K562 treated with DMSO at 1 percent for 4 hours (cell line): Measurements from ENCODE around the gene CERKL. TPM values are rescaled to one million over a fixed set of nuclear protein-coding genes. Genes with fewer than 3 reads are reported as not detected.

ENCODE experiments used
- total RNA-seq: library from RNA; unstranded; fragments of 300-600 nt; gene quantifications from 2 replicates; pipeline ENCODE4 v1.2.3, GENCODE V29; 2022; ENCODE audit not compliant: insufficient read depth

The CERKL gene
- not detected in 2 replicates for total RNA-seq

DNA sequence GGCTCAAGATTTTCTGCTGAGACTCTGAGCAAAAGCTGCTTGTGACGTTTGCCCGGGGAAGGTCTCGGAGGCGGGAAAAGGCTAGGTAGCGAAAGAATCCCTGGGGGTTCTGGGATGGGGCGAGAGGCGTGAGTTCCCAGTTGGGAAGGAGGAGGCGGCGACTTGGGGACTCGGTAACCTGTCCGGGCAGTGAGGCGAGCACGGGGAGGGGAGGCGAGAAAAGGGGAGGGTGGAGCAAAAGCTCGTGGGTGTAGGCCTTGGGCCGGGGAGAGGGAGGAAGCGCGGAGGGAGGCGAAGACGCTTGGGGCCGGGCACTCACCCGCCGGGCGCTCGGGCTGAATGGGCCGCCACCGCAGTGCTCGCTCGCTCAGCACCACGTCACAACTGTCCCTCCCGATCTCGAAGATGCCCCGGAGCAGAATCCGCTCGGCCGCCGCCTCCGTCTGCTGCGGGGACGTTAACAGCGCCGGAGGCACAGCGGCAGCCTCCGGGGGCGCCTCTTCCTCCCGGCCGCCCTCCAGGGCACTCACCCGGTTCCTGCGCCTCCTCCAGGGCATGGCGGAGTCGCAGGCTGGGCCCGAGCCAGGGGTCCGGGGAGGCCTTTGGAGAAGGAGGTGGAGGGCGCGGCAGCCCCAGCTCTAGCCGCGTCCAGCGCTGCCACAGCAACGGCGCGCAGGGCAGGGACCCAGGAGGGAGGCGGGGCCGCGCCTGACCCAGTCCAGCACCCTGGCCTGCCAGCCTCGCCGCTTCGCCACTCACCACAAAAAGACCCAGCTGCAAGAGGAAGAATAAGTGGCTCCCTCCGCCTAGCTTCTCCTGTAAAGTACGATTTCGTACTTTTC lies at the start of gene CERKL:
Gene CERKL (minus strand): TSS at position 656 of the 842 bp plus-strand sequence. CDS start 99 bp downstream, at position 557.

DNA sequence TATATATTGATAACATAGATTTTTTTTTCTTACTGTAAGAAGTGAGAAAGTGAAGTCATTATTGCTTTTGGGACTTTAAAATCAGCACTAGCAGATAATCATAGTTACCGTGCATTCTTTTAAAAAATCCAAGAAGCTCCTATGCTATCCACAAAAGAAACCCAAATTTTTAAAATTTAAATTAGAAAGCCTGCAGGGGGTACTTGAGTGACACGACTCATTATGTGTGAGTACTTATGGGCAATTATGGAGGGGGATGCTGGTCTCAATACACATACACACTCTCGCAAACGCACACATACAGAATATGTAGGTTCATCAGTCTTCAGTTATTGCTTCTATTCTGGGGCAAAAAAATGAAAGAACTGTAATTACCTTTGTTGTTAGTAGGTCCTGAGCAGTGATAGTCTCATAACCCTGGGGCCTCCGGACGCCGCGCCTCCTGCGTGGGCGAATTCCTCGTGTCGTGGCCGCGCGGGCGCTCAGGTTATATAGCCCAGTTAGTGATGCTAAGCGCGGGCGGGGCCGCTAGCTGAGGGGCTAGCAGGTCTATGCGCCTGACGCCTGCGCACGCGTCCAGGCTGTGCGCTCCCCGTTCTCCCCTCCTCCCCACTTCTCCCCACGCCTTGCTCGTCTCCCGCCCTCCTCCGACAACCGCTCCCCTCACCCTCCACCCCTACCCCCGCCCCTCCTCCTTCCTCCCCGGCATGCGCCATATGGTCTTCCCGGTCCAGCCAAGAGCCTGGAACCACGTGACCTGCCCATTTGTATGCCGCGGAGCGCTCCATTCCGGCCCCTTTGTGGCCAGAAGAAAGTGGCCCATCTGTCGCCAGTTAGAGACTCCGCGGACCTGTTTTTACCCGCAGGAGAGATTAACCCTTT lies 23.4 kb upstream of the CERKL start, which contains the start of gene NEUROD1:
Gene NEUROD1 (minus strand): TSS at position 463 of the 882 bp plus-strand sequence. CDS start 1,657 bp downstream, outside the sequence.

Other genes starting within 250 kb of the CERKL start
- 0.13 TPM in 1 of 2 replicates, not detected in the other for gene ITGA4, start 199.7 kb downstream of the CERKL start, total RNA-seq
- not detected in 2 replicates for gene NEUROD1, start 23.4 kb upstream of the CERKL start, total RNA-seq
- gene ITPRID2, start 234.6 kb upstream of the CERKL start, total RNA-seq: 22.2 and 29.1 TPM in 2 replicates